HEK293T (cell line): Measurements from ENCODE around the gene FTCD.

Experiments used
- FOXM1 ChIP-seq: fragments of 450-650 bp; IDR thresholded peaks from 2 replicates; pipeline ENCODE4 v1.6.1; 2017; ENCODE audit warnings: mild to moderate bottlenecking, borderline replicate concordance
- NFRKB ChIP-seq: fragments of 450-650 bp; IDR thresholded peaks from 2 replicates; pipeline ENCODE4 v1.6.1; 2016; ENCODE audit warnings: mild to moderate bottlenecking, moderate library complexity
- TF ChIP-seq, protein P1 (sequence below): fragments of 450-650 bp; IDR thresholded peaks from 2 replicates; pipeline ENCODE4 v1.6.1; 2016

DNA sequence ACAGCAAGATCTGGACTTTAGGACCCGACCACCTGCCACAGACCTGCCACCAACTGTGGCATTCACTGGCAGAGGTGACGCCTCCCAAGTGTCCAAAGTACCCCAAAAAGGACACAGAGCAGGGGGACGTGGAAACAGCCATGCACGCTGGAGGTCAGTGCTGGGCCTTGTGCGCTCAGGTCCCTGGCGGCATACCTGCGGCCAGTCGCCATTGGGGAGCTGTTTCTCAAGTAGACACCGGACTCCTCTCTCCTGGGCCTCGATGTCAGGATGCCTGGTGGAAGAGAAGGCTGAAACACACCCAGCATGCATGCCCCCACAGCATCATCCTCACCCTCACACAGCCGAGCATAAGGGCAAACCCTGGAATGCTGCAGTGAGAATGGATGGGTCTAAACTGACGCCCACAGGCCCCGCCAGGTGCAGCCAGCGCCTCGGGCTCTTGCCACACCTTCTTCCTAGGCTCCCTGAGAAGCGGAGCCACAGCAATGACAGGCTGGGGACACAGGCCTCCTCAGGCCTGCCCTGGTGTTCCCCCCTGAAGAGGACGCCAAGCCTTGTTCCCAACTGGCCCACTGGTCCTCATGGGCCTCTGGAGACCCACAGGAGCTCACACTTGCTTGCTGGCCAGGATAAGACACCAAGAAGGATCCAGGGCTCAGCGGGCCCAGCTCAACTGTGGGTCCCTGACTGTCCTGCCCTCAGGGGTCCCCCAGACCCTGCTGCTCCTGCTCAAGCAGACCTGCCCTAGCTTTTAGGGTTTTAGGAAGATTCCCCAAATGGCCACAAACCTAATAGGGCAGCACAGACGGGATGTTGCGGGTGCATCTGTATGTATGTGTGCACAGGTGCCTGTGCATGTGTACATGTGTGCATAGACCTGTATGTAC lies 36.6 kb upstream of the FTCD start:
- TF ChIP-seq, protein P1, sequence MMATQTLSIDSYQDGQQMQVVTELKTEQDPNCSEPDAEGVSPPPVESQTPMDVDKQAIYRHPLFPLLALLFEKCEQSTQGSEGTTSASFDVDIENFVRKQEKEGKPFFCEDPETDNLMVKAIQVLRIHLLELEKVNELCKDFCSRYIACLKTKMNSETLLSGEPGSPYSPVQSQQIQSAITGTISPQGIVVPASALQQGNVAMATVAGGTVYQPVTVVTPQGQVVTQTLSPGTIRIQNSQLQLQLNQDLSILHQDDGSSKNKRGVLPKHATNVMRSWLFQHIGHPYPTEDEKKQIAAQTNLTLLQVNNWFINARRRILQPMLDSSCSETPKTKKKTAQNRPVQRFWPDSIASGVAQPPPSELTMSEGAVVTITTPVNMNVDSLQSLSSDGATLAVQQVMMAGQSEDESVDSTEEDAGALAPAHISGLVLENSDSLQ = no peak
- no peak for TF ChIP-seq FOXM1
- TF ChIP-seq NFRKB = no peak
